ENCODE results near the gene HSPA12B. TPM values are rescaled to one million over a fixed set of nuclear protein-coding genes. Genes with fewer than 3 reads are reported as not detected.
A peak's percentile ranks its signal among the peaks of the same experiment; 100 is the strongest.

HSPA12B gene
- total and polyA plus RNA-seq, 2 of the 13 experiments (the other 11 are each of a cell fraction or from before 2014, with no cell fraction given), result 0.01 TPM; not detected in 1

- TF ChIP-seq, protein P1, sequence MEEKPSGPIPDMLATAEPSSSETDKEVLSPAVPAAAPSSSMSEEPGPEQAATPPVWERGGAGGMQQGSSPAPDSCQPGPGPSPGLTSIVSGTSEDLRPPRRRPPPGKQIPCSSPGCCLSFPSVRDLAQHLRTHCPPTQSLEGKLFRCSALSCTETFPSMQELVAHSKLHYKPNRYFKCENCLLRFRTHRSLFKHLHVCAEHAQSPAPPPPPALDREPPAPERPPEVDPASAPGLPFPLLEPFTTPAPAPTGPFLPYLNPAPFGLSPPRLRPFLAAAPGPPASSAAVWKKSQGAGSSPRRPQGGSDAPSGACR (CRISPR knock-in tag; IDR thresholded peaks at IDR 0.05), result peak; percentile 62; the same call in 1 of the 2 replicates
- TF ChIP-seq ZNF441 (CRISPR knock-in tag; IDR thresholded peaks at IDR 0.05; ENCODE audit: borderline replicate concordance), result no peak
- no peak for TF ChIP-seq JARID2 (CRISPR knock-in tag; IDR thresholded peaks at IDR 0.05; ENCODE audit: insufficient replicate concordance)
- peak; percentile 47; the same call in 1 of the 2 replicates for TF ChIP-seq LBX2 (CRISPR knock-in tag; IDR thresholded peaks at IDR 0.05; ENCODE audit: borderline replicate concordance)
- TF ChIP-seq ZNF335 (CRISPR knock-in tag; IDR thresholded peaks at IDR 0.05), result no peak
- TF ChIP-seq ZNF607 (CRISPR knock-in tag; IDR thresholded peaks at IDR 0.05; ENCODE audit: borderline replicate concordance), result no peak
- no peak for TF ChIP-seq ZNF569 (CRISPR knock-in tag; IDR thresholded peaks at IDR 0.05; ENCODE audit: borderline replicate concordance)
- TF ChIP-seq CEBPG (CRISPR knock-in tag; IDR thresholded peaks at IDR 0.05), result 0 out of 2 replicates have a peak, but pooled peaks have one; percentile 27
- no peak for TF ChIP-seq JUN (CRISPR knock-in tag; IDR thresholded peaks at IDR 0.05)
- TF ChIP-seq, protein P2, sequence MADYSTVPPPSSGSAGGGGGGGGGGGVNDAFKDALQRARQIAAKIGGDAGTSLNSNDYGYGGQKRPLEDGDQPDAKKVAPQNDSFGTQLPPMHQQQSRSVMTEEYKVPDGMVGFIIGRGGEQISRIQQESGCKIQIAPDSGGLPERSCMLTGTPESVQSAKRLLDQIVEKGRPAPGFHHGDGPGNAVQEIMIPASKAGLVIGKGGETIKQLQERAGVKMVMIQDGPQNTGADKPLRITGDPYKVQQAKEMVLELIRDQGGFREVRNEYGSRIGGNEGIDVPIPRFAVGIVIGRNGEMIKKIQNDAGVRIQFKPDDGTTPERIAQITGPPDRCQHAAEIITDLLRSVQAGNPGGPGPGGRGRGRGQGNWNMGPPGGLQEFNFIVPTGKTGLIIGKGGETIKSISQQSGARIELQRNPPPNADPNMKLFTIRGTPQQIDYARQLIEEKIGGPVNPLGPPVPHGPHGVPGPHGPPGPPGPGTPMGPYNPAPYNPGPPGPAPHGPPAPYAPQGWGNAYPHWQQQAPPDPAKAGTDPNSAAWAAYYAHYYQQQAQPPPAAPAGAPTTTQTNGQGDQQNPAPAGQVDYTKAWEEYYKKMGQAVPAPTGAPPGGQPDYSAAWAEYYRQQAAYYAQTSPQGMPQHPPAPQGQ (CRISPR knock-in tag; IDR thresholded peaks at IDR 0.05; ENCODE audit: borderline replicate concordance), result no peak
- TF ChIP-seq, protein P3, sequence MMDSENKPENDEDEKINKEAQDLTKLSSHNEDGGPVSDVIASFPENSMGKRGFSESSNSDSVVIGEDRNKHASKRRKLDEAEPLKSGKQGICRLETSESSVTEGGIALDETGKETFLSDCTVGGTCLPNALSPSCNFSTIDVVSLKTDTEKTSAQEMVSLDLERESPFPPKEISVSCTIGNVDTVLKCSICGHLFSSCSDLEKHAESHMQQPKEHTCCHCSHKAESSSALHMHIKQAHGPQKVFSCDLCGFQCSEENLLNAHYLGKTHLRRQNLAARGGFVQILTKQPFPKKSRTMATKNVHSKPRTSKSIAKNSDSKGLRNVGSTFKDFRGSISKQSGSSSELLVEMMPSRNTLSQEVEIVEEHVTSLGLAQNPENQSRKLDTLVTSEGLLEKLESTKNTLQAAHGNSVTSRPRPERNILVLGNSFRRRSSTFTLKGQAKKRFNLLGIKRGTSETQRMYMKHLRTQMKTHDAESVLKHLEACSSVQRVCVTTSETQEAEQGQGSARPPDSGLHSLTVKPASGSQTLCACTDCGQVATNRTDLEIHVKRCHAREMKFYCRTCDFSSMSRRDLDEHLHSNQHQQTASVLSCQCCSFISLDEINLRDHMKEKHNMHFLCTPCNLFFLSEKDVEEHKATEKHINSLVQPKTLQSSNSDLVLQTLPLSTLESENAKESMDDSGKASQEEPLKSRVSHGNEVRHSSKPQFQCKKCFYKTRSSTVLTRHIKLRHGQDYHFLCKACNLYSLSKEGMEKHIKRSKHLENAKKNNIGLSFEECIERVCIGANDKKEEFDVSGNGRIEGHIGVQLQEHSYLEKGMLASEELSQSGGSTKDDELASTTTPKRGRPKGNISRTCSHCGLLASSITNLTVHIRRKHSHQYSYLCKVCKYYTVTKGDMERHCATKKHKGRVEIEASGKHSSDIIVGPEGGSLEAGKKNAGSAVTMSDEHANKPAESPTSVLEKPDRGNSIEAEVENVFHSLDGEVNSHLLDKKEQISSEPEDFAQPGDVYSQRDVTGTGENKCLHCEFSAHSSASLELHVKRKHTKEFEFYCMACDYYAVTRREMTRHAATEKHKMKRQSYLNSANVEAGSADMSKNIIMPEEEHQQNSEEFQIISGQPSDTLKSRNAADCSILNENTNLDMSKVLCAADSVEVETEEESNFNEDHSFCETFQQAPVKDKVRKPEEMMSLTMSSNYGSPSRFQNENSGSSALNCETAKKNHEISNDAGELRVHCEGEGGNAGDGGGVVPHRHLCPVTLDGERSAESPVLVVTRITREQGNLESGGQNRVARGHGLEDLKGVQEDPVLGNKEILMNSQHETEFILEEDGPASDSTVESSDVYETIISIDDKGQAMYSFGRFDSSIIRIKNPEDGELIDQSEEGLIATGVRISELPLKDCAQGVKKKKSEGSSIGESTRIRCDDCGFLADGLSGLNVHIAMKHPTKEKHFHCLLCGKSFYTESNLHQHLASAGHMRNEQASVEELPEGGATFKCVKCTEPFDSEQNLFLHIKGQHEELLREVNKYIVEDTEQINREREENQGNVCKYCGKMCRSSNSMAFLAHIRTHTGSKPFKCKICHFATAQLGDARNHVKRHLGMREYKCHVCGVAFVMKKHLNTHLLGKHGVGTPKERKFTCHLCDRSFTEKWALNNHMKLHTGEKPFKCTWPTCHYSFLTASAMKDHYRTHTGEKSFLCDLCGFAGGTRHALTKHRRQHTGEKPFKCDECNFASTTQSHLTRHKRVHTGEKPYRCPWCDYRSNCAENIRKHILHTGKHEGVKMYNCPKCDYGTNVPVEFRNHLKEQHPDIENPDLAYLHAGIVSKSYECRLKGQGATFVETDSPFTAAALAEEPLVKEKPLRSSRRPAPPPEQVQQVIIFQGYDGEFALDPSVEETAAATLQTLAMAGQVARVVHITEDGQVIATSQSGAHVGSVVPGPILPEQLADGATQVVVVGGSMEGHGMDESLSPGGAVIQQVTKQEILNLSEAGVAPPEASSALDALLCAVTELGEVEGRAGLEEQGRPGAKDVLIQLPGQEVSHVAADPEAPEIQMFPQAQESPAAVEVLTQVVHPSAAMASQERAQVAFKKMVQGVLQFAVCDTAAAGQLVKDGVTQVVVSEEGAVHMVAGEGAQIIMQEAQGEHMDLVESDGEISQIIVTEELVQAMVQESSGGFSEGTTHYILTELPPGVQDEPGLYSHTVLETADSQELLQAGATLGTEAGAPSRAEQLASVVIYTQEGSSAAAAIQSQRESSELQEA (CRISPR knock-in tag; IDR thresholded peaks at IDR 0.05; ENCODE audit: not compliant biosample characterization), result peak; percentile 37
- TF ChIP-seq SRF (IDR thresholded peaks at IDR 0.05; ENCODE audit: low read depth, low read length), result no peak
- no peak for TF ChIP-seq ZNF740 (CRISPR knock-in tag; IDR thresholded peaks at IDR 0.05)
- TF ChIP-seq, protein P4, sequence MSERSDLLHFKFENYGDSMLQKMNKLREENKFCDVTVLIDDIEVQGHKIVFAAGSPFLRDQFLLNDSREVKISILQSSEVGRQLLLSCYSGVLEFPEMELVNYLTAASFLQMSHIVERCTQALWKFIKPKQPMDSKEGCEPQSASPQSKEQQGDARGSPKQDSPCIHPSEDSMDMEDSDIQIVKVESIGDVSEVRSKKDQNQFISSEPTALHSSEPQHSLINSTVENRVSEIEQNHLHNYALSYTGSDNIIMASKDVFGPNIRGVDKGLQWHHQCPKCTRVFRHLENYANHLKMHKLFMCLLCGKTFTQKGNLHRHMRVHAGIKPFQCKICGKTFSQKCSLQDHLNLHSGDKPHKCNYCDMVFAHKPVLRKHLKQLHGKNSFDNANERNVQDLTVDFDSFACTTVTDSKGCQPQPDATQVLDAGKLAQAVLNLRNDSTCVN (CRISPR knock-in tag; IDR thresholded peaks at IDR 0.05; ENCODE audit: borderline replicate concordance), result peak; percentile 33; the same call in 1 of the 2 replicates
- no peak for TF ChIP-seq RORA (CRISPR knock-in tag; IDR thresholded peaks at IDR 0.05)
Observed at GRCh38 chr20:3749689-3750531, 17.4 kb downstream of the HSPA12B start (continued).

Data from HepG2 (cell line).